AG04450 (cell line): ENCODE measurements around the gene MPV17L. TPM values are rescaled to one million over a fixed set of nuclear protein-coding genes. Genes with fewer than 3 reads are reported as not detected.
"Not testable (repeated sequence)": the region's sequence is repeated elsewhere in the genome, so short reads cannot be mapped to it uniquely, and the experiment has no call there.

ENCODE experiments used
- CTCF ChIA-PET: fragments of 300-600, 350-600 bp; formaldehyde crosslinking; extraction: SDS; loops from one replicate; lab custom pipeline; 2022; ENCODE audit warnings: antibody characterized with exemption, inconsistent platforms; lab: Charles Lee
- POLR2A ChIA-PET: fragments of 350-600 bp; formaldehyde crosslinking; extraction: SDS; loops from one replicate; lab custom pipeline; 2021; ENCODE audit warnings: antibody characterized with exemption, inconsistent platforms; lab: Yijun Ruan, JAX
- DNase-seq: peaks from one replicate; pipeline ENCODE4 v3.0.0-alpha.2; 2011; ENCODE audit warnings: low read depth, low spot score
- H3K27ac ChIP-seq: one replicate; pipeline ENCODE4 v1.5.1; 2012; ENCODE audit warnings: low read depth, low read length, control low read depth
- H3K27me3 ChIP-seq: one replicate; pipeline ENCODE4 v1.6.0; 2012; ENCODE audit warnings: low read length; ENCODE audit not compliant: control insufficient read depth, insufficient read depth
- H3K4me3 ChIP-seq: 2 replicates; pipeline ENCODE4 v1.5.1; 2011; ENCODE audit warnings: mild to moderate bottlenecking, low read depth, low read length, control low read depth
- H3K9me3 ChIP-seq: 2 replicates; pipeline ENCODE4 v1.5.1; 2012; ENCODE audit warnings: low read length; ENCODE audit not compliant: control insufficient read depth, insufficient read depth
- polyA plus RNA-seq: library from polyadenylated mRNA; depleted of rRNA; stranded (reverse); fragments of >200 nt; gene quantifications from 2 replicates; pipeline ENCODE4 v1.2.3, GENCODE V29; 2011
- TF ChIP-seq, protein P1 (sequence below): IDR thresholded peaks from 2 replicates; pipeline ENCODE4 v1.5.1; 2011; ENCODE audit warnings: low read depth, low read length, control low read depth, inconsistent platforms

MPV17L gene
- polyA plus RNA-seq, 1 experiment, result 0.11 TPM

DNA sequence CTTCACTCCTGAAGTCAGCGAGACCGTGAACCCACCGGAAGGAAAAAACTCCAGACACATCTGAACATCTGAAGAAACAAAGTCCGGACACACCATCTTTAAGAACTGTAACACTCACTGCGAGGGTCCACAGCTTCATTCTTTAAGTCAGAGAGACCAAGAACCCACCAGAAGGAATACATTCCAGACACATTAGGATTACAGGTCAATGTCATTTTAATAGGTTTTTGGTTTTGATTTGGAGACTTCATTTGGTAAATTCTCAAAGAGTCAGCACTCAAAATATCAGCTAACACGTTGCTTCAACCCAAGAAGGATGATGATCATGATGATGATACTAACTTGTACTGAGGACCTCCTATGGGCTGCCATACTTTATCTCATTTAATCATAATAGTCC is 31.2 kb downstream of the MPV17L start:
- CTCF ChIA-PET, result interaction anchor here (1.2 to 2.0 kb wide), 6 partner anchors 10 to 278 kb away, joined by 3 to 9 read pairs (median 6); no protein-coding TSS in a partner anchor
- no peak overlapping the region for H3K4me3 ChIP-seq
- POLR2A ChIA-PET, result no interaction called here
- peaks cover 6% of the 10 kb centered on the region for H3K27me3 ChIP-seq
- H3K9me3 ChIP-seq, result no peaks in the 10 kb centered on the region
- H3K27ac ChIP-seq, result no peak overlapping the region
- TF ChIP-seq, protein P1, sequence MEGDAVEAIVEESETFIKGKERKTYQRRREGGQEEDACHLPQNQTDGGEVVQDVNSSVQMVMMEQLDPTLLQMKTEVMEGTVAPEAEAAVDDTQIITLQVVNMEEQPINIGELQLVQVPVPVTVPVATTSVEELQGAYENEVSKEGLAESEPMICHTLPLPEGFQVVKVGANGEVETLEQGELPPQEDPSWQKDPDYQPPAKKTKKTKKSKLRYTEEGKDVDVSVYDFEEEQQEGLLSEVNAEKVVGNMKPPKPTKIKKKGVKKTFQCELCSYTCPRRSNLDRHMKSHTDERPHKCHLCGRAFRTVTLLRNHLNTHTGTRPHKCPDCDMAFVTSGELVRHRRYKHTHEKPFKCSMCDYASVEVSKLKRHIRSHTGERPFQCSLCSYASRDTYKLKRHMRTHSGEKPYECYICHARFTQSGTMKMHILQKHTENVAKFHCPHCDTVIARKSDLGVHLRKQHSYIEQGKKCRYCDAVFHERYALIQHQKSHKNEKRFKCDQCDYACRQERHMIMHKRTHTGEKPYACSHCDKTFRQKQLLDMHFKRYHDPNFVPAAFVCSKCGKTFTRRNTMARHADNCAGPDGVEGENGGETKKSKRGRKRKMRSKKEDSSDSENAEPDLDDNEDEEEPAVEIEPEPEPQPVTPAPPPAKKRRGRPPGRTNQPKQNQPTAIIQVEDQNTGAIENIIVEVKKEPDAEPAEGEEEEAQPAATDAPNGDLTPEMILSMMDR, result no peak
- no peak for DNase-seq

DNA sequence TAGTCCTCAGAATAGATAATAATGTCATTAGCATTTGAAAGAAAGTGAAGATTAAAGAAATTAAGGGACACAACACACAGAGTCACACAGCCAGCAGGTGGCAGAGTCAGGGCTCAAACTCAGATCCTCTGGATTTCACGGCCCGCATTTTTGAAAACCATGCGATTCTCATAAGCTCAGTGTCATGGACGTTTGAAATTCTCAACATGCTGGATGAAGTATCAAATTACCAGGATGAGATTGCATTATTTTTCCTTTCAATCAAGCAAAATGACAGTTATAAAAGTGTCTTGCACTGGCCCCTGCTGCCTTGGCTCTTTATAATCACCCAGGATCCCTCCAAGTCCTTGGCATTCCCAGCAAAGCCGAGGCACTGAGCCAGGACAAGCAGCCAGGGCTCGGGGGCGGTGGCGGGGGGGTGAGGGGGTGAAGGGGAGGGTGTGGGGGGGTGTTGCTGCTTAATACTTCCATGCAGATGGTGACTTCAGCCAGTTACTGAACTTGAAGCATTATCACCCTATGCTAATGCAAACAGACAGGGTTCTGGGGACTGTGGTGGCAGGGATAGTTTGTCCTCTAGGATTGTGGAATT is 32.2 kb downstream of the MPV17L start:
- TF ChIP-seq, protein P1, result peak; percentile 69
- Histone ChIP-seq H3K4me3 (peak overlapping the region; percentile 27), H3K9me3 (no peaks in the 10 kb centered on the region), H3K27me3 (peaks cover 6% of the 10 kb centered on the region), H3K27ac (no peak overlapping the region)
- ChIA-PET POLR2A (interaction anchor here (0.6 kb wide), 1 partner anchor 145 kb away, joined by 3 read pairs; no protein-coding TSS in a partner anchor), CTCF (interaction anchor here (0.7 to 2.0 kb wide), 15 partner anchors 9 to 277 kb away, joined by 3 to 16 read pairs (median 4); no protein-coding TSS in a partner anchor)
- DNase-seq, result no peak

DNA sequence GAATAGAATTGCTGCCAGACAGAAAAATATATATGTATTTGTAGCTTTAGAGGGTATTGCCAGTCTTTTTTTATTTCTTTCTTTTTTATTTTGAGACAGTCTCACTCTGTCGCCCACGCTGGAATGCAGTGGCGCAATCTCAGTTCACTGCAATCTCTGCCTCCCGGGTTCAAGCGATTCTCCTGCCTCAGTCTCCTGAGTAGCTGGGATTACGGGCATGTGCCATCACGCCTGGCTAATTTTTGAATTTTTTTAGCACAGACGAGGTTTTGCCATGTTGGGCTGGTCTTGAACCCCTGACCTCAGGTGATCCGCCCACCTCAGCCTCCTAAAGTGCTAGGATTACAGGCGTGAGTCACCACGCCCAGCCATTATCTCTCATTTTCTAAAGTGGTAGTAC is 35.3 kb downstream of the MPV17L start:
- H3K27ac ChIP-seq, H3K4me3 ChIP-seq, POLR2A ChIA-PET, H3K27me3 ChIP-seq, DNase-seq, H3K9me3 ChIP-seq: not testable (repeated sequence)
- CTCF ChIA-PET, result interaction anchor here (0.9 kb wide), 1 partner anchor 9 kb away, joined by 3 read pairs; no protein-coding TSS in a partner anchor

DNA sequence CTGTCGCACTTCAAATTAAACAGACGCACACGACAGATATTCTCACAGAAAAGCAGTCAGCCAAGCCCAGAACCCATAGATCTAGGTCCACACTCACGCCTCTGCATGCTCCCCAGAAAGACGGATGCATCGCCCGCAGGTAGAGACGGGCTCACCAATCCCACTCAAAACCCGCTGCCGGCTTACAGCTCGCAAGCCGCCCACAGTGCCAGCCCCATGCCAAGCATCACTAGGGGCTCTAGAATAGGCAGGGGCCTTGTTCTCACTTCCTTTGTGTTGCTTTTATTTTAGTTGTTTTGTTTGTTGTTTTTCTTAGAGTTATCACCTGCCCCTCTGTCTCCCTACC is 38.5 kb downstream of the MPV17L start:
- TF ChIP-seq, protein P1, result no peak
- H3K27me3 ChIP-seq, result no peaks in the 10 kb centered on the region
- CTCF ChIA-PET, result no interaction called here
- peak overlapping the region; percentile 93 for H3K4me3 ChIP-seq
- POLR2A ChIA-PET, result no interaction called here
- H3K27ac ChIP-seq, result no peak overlapping the region
- no peak for DNase-seq
- H3K9me3 ChIP-seq, result no peaks in the 10 kb centered on the region; the same call in 1 of the 2 replicates

DNA sequence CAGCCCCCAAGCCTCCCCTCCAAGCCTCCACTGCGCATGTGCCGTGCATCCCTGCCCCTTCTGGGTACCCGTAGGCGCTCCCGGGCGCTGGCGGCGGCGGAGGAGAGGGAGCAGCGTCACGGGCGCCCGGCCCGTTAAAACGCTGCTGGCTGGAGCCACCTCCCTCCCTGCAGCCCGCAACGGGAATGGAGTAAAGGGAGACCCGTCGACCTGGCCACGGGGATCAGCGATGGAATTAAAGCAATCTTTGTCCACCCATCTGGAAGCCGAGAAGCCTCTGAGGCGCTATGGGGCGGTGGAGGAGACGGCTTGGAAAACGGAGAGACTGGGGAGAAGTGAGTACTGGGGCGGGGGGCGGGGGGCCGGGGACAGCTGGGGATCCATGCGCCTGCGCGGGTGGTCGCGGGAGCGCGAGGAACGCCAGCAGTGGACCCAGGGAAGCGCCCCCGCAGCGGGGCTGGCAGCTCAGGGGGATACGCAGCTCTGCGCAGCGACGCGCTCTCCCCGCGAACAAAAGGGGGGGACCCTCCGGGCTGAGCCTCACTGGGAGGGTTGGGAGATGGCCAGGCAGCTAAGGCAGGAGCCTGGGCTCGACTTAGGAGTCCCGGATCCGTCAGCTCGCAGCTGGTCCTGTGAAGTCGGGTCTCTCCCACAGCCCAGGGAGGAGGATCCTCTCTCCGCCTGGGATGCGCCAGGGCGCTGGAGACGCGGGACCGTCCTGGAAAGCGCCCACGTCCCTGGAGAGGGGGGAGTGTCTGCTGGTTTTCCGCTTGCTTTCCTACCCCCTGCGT is 39.1 kb downstream of the MPV17L start, which contains the start of gene BMERB1:
Gene BMERB1 (plus strand): TSS at position 164 of the 791 bp plus-strand sequence. CDS start 66 bp downstream, at position 230.
- DNase-seq, result no peak
- TF ChIP-seq, protein P1, result no peak
- Histone ChIP-seq H3K9me3 (no peaks in the 10 kb centered on the region; the same call in 1 of the 2 replicates), H3K27me3 (no peaks in the 10 kb centered on the region), H3K4me3 (peak within 1 kb of the TSS; percentile 93), H3K27ac (peak within 1 kb of the TSS; percentile 21)
- ChIA-PET POLR2A (no interaction called here), CTCF (no interaction called here)
